HG02852 (cell line): Measurements from ENCODE around the gene ADIPOR2.
"Not testable (repeated sequence)": the region's sequence is repeated elsewhere in the genome, so short reads cannot be mapped to it uniquely, and the experiment has no call there.

Experiments used
- ATAC-seq: cut with Tn5 transposase; IDR thresholded peaks from one replicate; pipeline ENCODE4 v1.9.1; 2021; ENCODE audit warnings: mild to moderate bottlenecking, moderate library complexity; ENCODE audit not compliant: unreplicated experiment

Gene ADIPOR2

DNA sequence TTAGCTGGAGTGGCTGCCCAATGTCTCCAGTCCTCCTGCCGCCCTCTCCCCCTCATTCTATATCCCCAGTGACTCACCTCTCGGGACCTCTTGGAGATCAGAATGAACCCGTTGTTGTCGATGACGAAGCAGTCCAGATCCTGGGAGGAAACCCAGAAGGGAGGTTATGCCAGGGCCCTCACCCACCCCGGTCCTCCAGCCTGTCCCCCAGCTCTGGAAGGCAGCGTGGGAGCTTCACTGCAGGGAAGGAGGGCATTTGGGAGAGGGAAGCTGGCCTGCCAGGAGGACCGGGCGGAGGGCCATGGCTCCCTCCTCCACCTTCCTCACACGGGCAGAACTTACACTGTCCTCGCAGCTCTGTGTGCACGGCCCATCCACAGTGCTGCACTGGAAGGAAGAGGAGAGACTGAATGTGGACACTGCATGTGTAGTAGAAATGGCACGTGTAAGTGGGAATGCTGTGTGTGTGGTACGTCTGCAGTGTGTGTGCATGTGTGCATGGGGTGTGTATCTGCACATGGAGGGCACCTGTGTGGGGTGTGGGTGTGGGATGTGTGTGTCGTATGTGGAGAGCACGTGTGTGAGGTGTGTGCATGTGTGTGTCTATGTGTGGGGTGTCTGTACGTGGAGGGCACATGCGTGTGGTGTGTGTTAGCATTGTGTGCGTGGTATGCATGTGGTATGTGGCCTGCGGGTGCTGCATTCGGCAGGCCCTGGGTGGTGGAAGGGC, 119.5 kb downstream of the ADIPOR2 start:
- no peak for ATAC-seq

DNA sequence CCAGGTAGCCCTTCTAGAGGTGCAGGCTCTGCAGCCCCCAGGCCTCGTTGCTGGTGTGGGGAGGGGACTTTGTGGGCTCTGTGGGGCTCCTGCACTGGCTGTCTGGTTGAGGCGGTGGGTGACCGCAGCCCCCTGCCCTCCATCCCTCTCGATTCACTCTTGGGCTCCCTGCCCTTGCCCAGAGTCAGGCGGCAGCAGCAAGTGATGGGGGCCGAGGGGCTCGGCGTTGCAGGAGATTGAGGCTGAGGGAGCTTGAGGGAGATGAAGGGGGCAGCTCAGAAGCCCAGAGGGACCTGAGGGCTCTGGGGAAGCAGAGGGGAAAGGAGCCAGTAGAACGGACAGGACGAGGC, 120.0 kb downstream of the ADIPOR2 start:
- no peak for ATAC-seq

- ATAC-seq: no peak
These were observed 120.5 kb downstream of the ADIPOR2 start for GRCh38 chr12:1811281-1811947.

DNA sequence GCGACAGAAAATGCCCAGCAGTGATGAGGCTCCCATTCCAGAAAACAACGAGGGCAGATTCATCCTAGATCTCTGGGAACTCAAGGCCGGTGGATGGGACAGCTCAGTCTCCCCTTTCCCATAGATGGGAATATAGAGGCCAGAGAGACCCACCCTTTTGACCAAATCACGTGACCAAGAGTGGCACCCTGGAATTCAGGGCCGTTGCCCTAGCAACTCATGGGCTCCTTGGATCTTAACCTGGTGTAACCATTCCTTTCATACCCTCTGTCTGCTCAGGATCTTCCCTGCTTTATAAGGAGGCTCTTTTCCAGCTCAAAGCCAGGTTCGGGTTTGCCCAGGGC, 121.0 kb downstream of the ADIPOR2 start:
- no peak for ATAC-seq

DNA sequence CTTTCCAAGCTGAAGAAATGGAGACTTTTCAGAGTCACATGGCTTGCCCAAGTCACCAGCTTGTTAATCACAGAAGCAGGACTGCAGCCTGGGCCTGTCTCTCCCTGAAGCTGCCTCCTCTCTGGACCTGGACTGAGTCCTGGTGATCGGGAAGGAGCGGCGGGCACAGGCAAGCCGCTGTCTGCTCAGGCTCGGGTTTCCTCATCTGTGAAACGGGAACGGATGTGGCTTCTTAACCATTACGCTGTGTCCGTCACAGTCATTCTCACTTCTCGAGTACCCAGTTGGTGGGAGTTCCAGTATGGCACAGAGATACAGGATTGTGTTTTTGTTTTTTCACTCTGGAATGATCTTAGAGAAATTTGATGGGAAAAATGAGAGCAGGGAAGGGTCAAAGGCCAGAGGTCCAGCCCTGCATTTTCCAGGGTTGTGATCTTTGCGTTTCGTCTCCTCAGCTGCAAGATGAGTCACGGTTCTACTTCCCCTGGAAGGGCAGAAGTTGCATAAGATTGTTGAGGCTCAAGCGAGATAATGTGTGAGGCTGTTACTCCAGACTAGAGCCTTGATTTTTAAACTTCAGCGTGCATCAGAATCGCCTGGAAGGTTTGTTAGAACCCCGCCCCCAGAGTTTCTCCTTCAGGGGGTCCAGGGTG, 121.9 kb downstream of the ADIPOR2 start:
- ATAC-seq: no peak

- ATAC-seq: no peak
These were observed 123.4 kb downstream of the ADIPOR2 start for GRCh38 chr12:1814266-1814665.

- no peak for ATAC-seq
These were observed 124.2 kb downstream of the ADIPOR2 start for GRCh38 chr12:1815108-1815507.

- ATAC-seq: no peak
These were observed 125.2 kb downstream of the ADIPOR2 start for GRCh38 chr12:1815814-1816729.

DNA sequence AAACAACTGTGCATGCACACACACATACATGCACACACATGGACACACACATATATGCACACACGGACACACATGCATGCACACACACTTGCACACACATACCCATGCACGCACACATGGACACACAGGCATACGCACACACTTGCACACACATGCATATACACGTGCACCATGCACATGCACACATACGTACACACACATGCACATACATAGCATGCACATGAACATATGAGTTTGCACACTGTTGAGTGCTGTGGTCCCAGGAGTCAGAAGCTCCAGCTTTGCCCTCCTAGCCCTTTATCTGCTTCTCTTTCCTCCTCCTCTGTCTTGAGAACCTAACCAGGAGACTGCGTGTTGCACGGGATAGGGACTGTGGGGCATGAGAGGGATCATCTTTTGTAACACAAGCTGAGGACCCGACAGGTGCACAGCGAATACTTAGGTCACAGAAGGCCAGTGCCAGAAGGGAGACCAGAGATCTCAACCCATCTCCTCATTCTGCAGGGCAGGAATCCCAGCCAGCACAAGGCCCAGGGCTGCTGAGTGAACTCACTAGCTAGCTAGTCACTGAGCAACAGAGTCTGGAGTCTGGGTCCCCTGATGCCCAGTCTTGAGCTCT, 126.0 kb downstream of the ADIPOR2 start:
- no peak for ATAC-seq

GRCh38 chr12:1817928-1818327, 127.1 kb downstream of the ADIPOR2 start:
- not testable (repeated sequence) for ATAC-seq

GRCh38 chr12:1819050-1819449, 128.2 kb downstream of the ADIPOR2 start:
- no peak for ATAC-seq

GRCh38 chr12:1819571-1819970, 128.7 kb downstream of the ADIPOR2 start:
- no peak for ATAC-seq

DNA sequence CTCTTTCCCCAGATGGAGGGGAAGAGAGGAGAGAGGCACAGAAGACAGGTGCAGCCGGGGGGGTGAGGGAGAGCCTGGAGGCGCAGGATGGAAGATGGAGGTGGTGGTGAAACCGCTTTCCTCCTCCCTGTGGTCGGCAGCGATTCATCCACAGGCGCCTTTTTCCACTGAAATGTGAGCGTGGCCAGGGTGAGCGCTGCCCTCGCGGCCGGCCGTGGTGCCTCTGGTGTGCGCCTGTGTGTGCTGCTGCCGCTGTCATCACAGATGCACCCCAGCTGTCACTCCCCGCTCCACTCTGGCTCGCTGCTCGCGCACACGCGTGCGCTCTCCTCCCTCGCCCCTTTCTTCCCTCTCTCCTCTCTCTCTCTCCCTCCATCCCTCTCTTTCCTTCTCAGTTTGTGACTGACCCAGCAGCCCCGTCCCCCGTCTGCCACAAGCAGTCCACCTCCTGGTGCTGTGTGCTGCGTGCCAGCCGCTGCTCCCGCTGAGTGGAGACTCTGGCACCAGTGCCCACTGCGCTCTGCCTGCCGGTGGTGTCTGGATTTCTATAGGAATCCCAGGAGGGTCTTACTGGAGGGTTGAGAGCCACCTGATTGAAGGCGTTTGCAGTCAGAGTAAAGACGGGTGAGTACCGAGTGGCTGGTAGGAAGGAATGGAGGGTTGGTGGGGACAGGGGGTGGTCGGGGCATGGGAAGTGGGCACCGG, 129.5 kb downstream of the ADIPOR2 start, which contains the start of gene LRTM2:
Gene LRTM2 (plus strand): TSS at position 375 of the 705 bp plus-strand sequence. CDS start 7,584 bp downstream, outside the sequence.
- ATAC-seq: no peak

DNA sequence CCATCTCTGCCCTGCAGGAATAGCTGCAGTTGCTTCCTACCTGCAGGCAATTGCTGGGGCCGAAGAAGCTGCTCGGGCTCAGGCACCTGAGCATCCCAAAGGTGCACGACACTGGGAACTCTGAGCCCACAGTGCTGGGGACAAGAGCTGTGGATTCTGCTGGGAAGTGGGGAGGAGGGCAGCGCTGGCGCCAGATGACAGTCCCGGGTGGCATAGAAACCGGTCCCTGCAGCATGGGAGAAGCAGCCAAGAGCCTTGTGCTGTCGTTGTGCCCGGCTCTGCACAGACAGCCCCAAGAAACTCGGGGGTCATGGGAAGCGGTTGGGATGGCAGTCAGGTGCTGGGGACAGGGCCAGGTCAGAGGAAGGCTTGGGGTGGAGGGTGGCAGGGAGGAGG, 130.0 kb downstream of the ADIPOR2 start:
- no peak for ATAC-seq

DNA sequence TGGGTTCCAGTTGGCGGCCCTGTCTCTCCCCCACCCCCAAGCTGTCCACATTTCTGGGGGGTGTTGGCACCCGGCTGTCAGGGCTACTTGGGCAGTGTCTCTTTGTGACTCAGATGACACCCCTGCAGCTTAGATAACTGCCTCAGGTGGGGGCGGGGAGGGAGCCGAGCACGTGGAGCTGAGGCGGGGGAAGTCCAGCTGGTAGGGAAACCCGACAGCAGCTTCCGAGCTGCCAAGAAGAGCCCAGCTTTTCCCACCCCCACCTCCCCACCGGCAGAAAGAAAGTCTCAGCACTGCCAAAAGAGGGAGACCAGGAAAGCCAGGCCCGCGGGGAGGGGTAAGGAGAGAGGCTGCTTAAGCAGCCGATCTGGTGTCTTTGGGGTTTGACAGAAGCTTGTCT, 130.9 kb downstream of the ADIPOR2 start:
- no peak for ATAC-seq

DNA sequence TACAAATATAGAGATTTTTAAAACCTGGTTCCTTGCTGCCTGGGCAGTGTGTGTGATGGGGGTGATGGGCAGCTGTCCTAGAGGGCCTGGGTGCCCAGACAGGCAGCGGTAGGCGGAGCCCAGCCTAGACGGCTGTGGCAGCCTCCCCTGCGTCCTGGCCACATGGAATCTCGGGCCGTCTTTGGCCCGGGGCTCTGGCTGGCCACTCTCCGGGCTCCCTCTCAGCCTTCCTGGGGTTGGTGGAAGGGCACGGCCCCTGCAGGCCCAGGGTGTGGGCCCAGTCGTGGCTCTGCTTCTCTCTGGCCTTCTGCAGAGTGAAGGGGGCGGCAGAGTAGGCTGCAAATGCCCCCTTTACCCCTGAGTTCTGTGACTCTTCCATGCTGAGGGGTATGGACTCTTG, 131.8 kb downstream of the ADIPOR2 start:
- ATAC-seq: no peak

DNA sequence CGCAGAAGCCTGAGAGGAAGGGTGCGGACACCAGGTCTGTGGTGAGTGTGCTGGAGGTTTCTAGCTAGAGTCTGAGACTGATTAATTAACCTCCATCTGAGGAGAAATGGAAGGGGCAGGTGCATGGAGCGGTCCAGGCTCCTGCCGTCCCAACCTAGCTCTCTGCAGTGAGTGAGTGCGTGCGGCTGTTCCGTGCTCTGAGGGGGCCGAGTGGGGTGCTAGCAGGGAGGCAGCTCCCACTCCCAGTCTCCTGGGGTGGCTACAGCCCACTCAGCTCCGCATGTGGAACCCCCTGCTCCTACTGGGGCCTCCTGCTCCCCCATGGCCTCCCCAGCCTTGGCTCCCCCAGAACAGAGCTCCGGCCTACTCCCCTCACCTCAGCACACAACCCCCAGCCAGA, 132.4 kb downstream of the ADIPOR2 start:
- no peak for ATAC-seq

DNA sequence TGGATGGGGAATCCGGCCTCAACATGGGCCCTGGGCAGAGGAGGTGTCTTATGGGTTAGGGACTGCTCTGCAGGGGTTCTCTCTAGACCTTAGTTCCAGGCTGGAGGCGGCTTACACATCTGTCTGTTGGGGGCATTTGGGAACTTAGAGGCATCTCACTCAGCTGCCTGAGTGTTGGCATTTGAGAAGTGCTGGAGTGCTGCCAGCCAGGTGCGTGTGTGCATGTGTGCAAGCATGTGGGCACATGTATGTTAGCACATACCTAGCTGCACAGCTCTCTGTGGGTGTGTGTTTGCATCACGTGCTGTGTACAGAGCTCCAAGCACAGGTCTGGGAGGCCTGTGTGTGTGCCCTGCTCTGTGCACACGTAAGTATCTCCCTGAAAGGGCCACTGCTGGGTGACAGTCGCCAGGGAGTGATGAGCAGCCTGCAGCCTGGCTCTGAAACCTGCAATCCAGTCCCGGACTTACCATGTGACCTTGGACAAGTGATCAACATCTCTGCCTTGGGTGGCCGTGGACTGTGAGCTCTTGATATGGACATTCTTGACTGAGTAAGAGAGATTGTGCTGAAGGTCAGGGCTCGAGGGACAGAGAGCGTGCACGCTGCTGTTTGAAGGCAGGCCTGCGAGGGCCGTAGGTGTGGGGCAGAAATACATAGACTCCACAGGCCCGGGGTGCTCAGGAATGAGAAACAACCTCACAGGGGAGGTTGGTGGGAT, 134.7 kb downstream of the ADIPOR2 start:
- ATAC-seq: no peak

GRCh38 chr12:1826401-1826800, 135.5 kb downstream of the ADIPOR2 start:
- ATAC-seq: no peak
